ENCODE data around the gene RALB. TPM values are rescaled to one million over a fixed set of nuclear protein-coding genes. Genes with fewer than 3 reads are reported as not detected.
A peak's percentile ranks its signal among the peaks of the same experiment; 100 is the strongest.

The RALB gene
- total RNA-seq, 1 experiment from 2014 or later: 40.2 TPM

GRCh38 chr2:120239488-120240287 is 13.0 kb upstream of the RALB start:
- CTCF ChIA-PET: interaction anchor here (1.0 to 1.3 kb wide), 2 partner anchors 13 to 17 kb away, joined by 3 to 8 read pairs; partner anchors contain the start of genes RALB and TMEM185B
- Mint-ChIP-seq H3K4me3 (ENCODE audit: low read depth, unreplicated experiment) (peak overlapping the region; percentile 1), H3K9me3 (ENCODE audit: low read depth, unreplicated experiment) (no peaks in the 10 kb centered on the region), H3K27me3 (ENCODE audit: unreplicated experiment) (no peaks in the 10 kb centered on the region), H3K36me3 (ENCODE audit: insufficient read depth, unreplicated experiment) (peaks cover 8% of the 10 kb centered on the region), H3K4me1 (ENCODE audit: low read depth, unreplicated experiment) (peaks cover 30% of the 10 kb centered on the region), H3K27ac (ENCODE audit: unreplicated experiment) (peak overlapping the region; percentile 37)
- no peak for TF ChIP-seq CTCF (IDR thresholded peaks at IDR 0.05; ENCODE audit: unreplicated experiment)
- DNase-seq: peak; percentile 75
- intact Hi-C loops (cut with micrococcal nuclease; ENCODE audit: unreplicated experiment): loop anchor here (5.0 kb wide), 1 partner anchor 48 kb away; no protein-coding TSS in a partner anchor
- BruUV-seq (replicated peaks): no TSS peak

GRCh38 chr2:120240901-120241429 is 11.7 kb upstream of the RALB start:
- H3K27ac Mint-ChIP-seq (ENCODE audit: unreplicated experiment): no peak overlapping the region

GRCh38 chr2:120241684-120242083 is 11.0 kb upstream of the RALB start:
- no peak for DNase-seq
- intact Hi-C loops (cut with micrococcal nuclease; ENCODE audit: unreplicated experiment): no loop called here
- Mint-ChIP-seq H3K36me3 (ENCODE audit: insufficient read depth, unreplicated experiment) (peaks cover 8% of the 10 kb centered on the region), H3K27ac (ENCODE audit: unreplicated experiment) (no peak overlapping the region), H3K27me3 (ENCODE audit: unreplicated experiment) (no peaks in the 10 kb centered on the region), H3K4me3 (ENCODE audit: low read depth, unreplicated experiment) (no peak overlapping the region), H3K9me3 (ENCODE audit: low read depth, unreplicated experiment) (no peaks in the 10 kb centered on the region), H3K4me1 (ENCODE audit: low read depth, unreplicated experiment) (peaks cover 30% of the 10 kb centered on the region)
- CTCF ChIA-PET: no interaction called here
- no peak for TF ChIP-seq CTCF (IDR thresholded peaks at IDR 0.05; ENCODE audit: unreplicated experiment)
- no TSS peak for BruUV-seq (replicated peaks)

More at GRCh38 chr2:120240901-120241429, 11.7 kb upstream of the RALB start:
- no peak for DNase-seq
- CTCF ChIA-PET: no interaction called here
- intact Hi-C loops (cut with micrococcal nuclease; ENCODE audit: unreplicated experiment): no loop called here
- no TSS peak for BruUV-seq (replicated peaks)
- no peak for TF ChIP-seq CTCF (IDR thresholded peaks at IDR 0.05; ENCODE audit: unreplicated experiment)
- Mint-ChIP-seq H3K4me1 (ENCODE audit: low read depth, unreplicated experiment) (peaks cover 30% of the 10 kb centered on the region), H3K4me3 (ENCODE audit: low read depth, unreplicated experiment) (no peak overlapping the region), H3K9me3 (ENCODE audit: low read depth, unreplicated experiment) (no peaks in the 10 kb centered on the region), H3K36me3 (ENCODE audit: insufficient read depth, unreplicated experiment) (peaks cover 8% of the 10 kb centered on the region), H3K27me3 (ENCODE audit: unreplicated experiment) (no peaks in the 10 kb centered on the region)

GRCh38 chr2:120243211-120243610 is 9.4 kb upstream of the RALB start:
- no peak for DNase-seq
- no peak for TF ChIP-seq CTCF (IDR thresholded peaks at IDR 0.05; ENCODE audit: unreplicated experiment)

More at GRCh38 chr2:120243211-120243610, 9.4 kb upstream of the RALB start:
- BruUV-seq (replicated peaks): no TSS peak
- intact Hi-C loops (cut with micrococcal nuclease; ENCODE audit: unreplicated experiment): no loop called here
- Mint-ChIP-seq H3K36me3 (ENCODE audit: insufficient read depth, unreplicated experiment) (peaks cover 8% of the 10 kb centered on the region), H3K27me3 (ENCODE audit: unreplicated experiment) (no peaks in the 10 kb centered on the region), H3K4me3 (ENCODE audit: low read depth, unreplicated experiment) (no peak overlapping the region), H3K27ac (ENCODE audit: unreplicated experiment) (no peak overlapping the region), H3K4me1 (ENCODE audit: low read depth, unreplicated experiment) (peaks cover 15% of the 10 kb centered on the region), H3K9me3 (ENCODE audit: low read depth, unreplicated experiment) (no peaks in the 10 kb centered on the region)
- CTCF ChIA-PET: no interaction called here
